Osteoblast (primary cell): ENCODE results near the gene PLCG2. TPM values are rescaled to one million over a fixed set of nuclear protein-coding genes. Genes with fewer than 3 reads are reported as not detected.
"Not testable (repeated sequence)": the region's sequence is repeated elsewhere in the genome, so short reads cannot be mapped to it uniquely, and the experiment has no call there.

Source experiments
- DNase-seq: peaks from one replicate; pipeline ENCODE4 v3.0.0; 2011; ENCODE audit warnings: low spot score, mixed read lengths; ENCODE audit not compliant: insufficient read length; ENCODE audit errors: missing footprints
- H2AFZ ChIP-seq: 2 replicates; pipeline ENCODE4 v1.6.0; 2011; ENCODE audit warnings: mild to moderate bottlenecking, low read length
- H3K27ac ChIP-seq: 2 replicates; pipeline ENCODE4 v1.5.1; 2011; ENCODE audit warnings: mild to moderate bottlenecking, low read depth, low read length, moderate library complexity
- H3K27me3 ChIP-seq: 2 replicates; pipeline ENCODE4 v1.6.0; 2012; ENCODE audit warnings: mild to moderate bottlenecking, control low read depth, inconsistent platforms, low read length, moderate library complexity; ENCODE audit not compliant: insufficient read depth
- H3K36me3 ChIP-seq: 2 replicates; pipeline ENCODE4 v1.5.1; 2011; ENCODE audit warnings: mild to moderate bottlenecking, low read length, control low read depth, moderate library complexity; ENCODE audit not compliant: insufficient read depth
- H3K4me1 ChIP-seq: 2 replicates; pipeline ENCODE4 v1.5.1; 2011; ENCODE audit warnings: mild to moderate bottlenecking, low read length, control low read depth, moderate library complexity; ENCODE audit not compliant: insufficient read depth
- H3K4me2 ChIP-seq: 2 replicates; pipeline ENCODE4 v1.6.0; 2011; ENCODE audit warnings: mild to moderate bottlenecking, low read length; ENCODE audit not compliant: insufficient read depth
- H3K4me3 ChIP-seq: fragments of 200-600 bp; sonication (generic); 3 replicates; pipeline ENCODE4 v1.5.1; 2012; ENCODE audit warnings: mild to moderate bottlenecking, low read length, inconsistent platforms; ENCODE audit not compliant: insufficient read depth
- H3K79me2 ChIP-seq: 2 replicates; pipeline ENCODE4 v1.6.0; 2012; ENCODE audit warnings: mild to moderate bottlenecking, low read length, control low read depth, inconsistent platforms; ENCODE audit not compliant: insufficient read depth
- H3K9me3 ChIP-seq: 2 replicates; pipeline ENCODE4 v1.5.1; 2011; ENCODE audit warnings: low read depth, low read length, control low read depth
- H4K20me1 ChIP-seq: 2 replicates; pipeline ENCODE4 v1.6.0; 2012; ENCODE audit warnings: mild to moderate bottlenecking, low read length, control low read depth; ENCODE audit not compliant: insufficient read depth
- CTCF ChIP-seq: IDR thresholded peaks from 2 replicates; pipeline ENCODE4 v1.5.1; 2011; ENCODE audit warnings: mild to moderate bottlenecking, low read depth, low read length, moderate library complexity; ENCODE audit errors: extremely low read depth
- total RNA-seq: library from RNA; depleted of rRNA; stranded (reverse); fragments of >200 nt; gene quantifications from 2 replicates; pipeline ENCODE4 v1.2.3, GENCODE V29; 2012

The PLCG2 gene
- total RNA-seq, 1 donor, result 1.1 TPM

DNA sequence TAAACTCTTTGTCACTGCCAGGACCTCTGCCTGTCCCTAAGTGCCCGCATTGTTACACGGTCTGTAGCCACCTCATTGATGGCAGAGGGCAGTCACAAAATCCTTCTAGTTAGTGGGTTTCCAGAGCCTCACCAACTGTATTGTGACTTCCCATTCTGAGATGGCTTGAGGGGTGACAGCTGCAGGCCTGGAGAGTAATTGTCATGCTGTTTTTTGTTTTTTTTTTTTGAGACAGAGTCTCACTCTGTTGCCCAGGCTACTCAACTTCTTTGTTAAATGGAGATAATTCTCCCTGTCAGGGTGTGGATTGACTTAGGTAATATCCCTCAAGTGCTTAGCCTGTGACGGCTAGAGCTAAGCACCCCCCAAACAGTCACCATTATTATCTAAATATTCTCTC lies 154.3 kb downstream of the PLCG2 start:
- H3K27me3 ChIP-seq, result peaks cover 6% of the 10 kb centered on the region
- DNase-seq, result no peak
- no peaks in the 10 kb centered on the region for H3K4me1 ChIP-seq
- no peaks in the 10 kb centered on the region for H4K20me1 ChIP-seq
- no peak overlapping the region for H3K4me3 ChIP-seq
- no peak for TF ChIP-seq CTCF
- no peak overlapping the region for H2AFZ ChIP-seq
- H3K36me3 ChIP-seq, result no peaks in the 10 kb centered on the region
- H3K79me2 ChIP-seq, result no peaks in the 10 kb centered on the region
- H3K9me3 ChIP-seq, result no peaks in the 10 kb centered on the region
- H3K27ac ChIP-seq, result no peak overlapping the region
- no peak overlapping the region for H3K4me2 ChIP-seq

- H3K36me3 ChIP-seq, H3K27me3 ChIP-seq, H3K4me3 ChIP-seq, H3K79me2 ChIP-seq, H2AFZ ChIP-seq, H3K4me1 ChIP-seq, H4K20me1 ChIP-seq, H3K27ac ChIP-seq, H3K4me2 ChIP-seq, DNase-seq, H3K9me3 ChIP-seq: not testable (repeated sequence)
Observed at GRCh38 chr16:81934711-81935110, 155.6 kb downstream of the PLCG2 start.

DNA sequence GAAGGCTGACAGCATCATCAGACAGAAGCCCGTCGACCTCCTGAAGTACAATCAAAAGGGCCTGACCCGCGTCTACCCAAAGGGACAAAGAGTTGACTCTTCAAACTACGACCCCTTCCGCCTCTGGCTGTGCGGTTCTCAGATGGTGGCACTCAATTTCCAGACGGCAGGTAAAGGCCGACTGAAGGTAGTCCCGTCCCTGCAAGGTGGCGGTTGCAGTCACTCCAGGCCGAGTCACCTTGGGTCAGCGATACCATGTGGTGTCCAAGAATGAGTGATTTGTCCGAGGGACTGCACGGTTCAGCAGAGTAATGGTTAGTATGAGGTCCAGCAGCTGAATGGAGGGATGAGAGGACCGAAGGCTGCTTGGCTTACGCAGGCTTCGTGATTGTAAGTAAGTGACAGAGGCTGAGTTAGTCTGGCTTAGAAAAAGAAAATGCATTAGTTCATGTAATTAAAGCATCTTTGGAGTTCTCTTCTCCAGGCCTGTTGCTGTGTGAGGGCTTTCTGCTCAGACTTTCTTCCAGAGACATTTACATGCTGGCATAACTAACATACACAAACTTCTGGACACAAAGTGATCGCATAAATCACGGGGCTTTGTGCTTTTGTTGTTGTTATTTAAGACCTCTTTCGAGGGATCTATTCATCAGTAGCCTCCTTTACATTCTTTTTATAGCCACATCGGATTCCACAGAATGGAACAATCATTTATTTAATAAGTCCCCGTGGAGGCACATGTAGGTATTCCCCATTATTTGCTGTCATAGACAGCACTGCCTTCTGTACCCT lies 157.3 kb downstream of the PLCG2 start:
- Histone ChIP-seq H3K9me3 (no peaks in the 10 kb centered on the region), H3K36me3 (no peaks in the 10 kb centered on the region), H3K4me3 (no peak overlapping the region), H3K27me3 (peaks cover 6% of the 10 kb centered on the region), H3K27ac (no peak overlapping the region), H3K4me1 (peaks cover 5% of the 10 kb centered on the region), H2AFZ (no peak overlapping the region), H4K20me1 (no peaks in the 10 kb centered on the region), H3K4me2 (no peak overlapping the region), H3K79me2 (no peaks in the 10 kb centered on the region)
- no peak for DNase-seq
- no peak for TF ChIP-seq CTCF

- no peaks in the 10 kb centered on the region for H3K9me3 ChIP-seq
- no peak overlapping the region for H3K27ac ChIP-seq
- H4K20me1 ChIP-seq, result no peaks in the 10 kb centered on the region
- no peak for DNase-seq
- H3K27me3 ChIP-seq, result peaks cover 6% of the 10 kb centered on the region
- no peak overlapping the region for H3K4me3 ChIP-seq
- no peak overlapping the region for H2AFZ ChIP-seq
- no peaks in the 10 kb centered on the region for H3K36me3 ChIP-seq
- H3K4me2 ChIP-seq, result no peak overlapping the region
- H3K79me2 ChIP-seq, result no peaks in the 10 kb centered on the region
- H3K4me1 ChIP-seq, result peaks cover 5% of the 10 kb centered on the region
- no peak for TF ChIP-seq CTCF
Observed at GRCh38 chr16:81937305-81938038, 158.4 kb downstream of the PLCG2 start.
